Measurements from ENCODE around the gene ATG7. TPM values are rescaled to one million over a fixed set of nuclear protein-coding genes. Genes with fewer than 3 reads are reported as not detected.
"Not testable (repeated sequence)": the region's sequence is repeated elsewhere in the genome, so short reads cannot be mapped to it uniquely, and the experiment has no call there.

The ATG7 gene
- total RNA-seq, 1 donor, result 92.4 TPM

DNA sequence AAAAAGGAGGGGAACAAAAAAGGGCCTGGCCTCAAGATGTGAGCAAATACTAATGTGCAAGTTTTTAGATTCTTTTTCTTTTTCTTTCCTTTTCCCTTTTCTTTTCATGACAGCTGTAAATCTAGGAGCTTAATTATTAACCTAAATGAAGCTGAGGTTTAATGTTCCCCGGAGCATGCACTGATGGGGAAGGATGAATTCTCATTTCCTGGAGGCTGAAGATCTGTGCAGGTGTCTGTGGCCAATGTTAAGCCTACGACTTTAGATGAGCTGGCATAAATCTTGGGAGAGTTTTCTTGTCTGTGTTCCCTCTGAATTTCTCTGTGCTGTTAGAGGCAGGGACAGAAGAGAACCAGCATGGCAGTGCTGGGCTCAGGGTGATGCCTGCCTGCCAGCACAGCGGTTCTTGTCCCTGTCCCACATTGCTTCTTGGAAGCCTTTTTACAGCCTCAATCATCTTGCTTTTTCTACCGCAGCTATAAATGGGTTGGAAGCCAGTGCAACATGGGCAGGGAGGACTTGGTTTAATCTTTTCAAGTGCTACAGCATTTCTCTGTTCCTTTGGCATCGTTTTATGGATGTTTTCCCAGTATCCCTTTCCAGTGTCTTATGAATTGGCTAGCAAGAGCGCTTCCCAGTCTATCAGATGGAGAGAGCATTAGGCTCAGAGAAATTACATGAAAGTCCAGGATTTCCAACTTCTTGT, 119.1 kb downstream of the ATG7 start:
- Histone ChIP-seq H3K4me1 (ENCODE audit: insufficient read depth, low read length) (no peaks in the 10 kb centered on the region), H3K4me3 (ENCODE audit: low read length) (no peak overlapping the region), H3K27me3 (ENCODE audit: insufficient read depth, low read length) (no peaks in the 10 kb centered on the region), H3K9me3 (ENCODE audit: low read depth, low read length) (no peaks in the 10 kb centered on the region)

DNA sequence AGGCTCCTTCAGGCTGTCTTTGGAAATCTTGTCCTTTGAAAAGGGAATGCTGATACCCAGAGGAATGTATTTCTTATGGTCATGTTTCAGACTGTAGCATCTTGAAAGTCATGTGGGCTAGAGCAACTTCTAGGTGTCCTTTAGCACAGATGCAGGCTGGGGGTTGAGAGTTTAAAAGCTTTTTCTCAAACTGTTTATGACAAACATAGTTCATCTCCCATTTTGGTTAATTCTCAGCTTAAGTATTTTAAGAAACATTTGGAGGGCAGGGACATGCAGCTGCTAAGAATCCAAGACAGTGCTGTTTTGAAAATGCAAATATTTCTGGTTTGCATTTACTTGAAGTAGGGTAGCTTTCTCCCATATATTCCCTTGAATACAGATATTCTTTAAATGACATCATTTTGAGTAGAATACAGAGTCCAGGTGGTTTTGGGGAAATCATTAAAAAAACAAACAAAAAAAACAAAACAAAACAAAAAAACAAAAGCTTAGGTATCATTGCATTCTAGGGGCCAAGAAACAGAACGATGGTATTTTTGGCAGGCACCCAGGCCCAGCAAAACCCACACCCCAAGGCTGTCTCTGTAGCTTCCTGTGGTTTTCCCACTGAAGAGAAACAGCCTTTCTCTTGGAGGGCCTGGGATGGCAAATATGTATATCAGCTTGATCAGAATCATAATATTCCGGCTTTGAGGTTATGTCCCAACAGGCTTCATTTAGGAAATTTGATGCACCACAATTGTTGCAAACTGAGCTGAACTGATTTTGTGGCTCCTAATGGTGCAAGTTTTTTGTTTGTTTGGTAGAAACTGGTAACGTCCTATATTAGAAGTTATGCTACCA, 120.0 kb downstream of the ATG7 start:
- H3K9me3 ChIP-seq (ENCODE audit: low read depth, low read length), result no peaks in the 10 kb centered on the region
- no peak overlapping the region for H3K4me3 ChIP-seq (ENCODE audit: low read length)
- no peaks in the 10 kb centered on the region for H3K27me3 ChIP-seq (ENCODE audit: insufficient read depth, low read length)
- H3K4me1 ChIP-seq (ENCODE audit: insufficient read depth, low read length), result no peaks in the 10 kb centered on the region

DNA sequence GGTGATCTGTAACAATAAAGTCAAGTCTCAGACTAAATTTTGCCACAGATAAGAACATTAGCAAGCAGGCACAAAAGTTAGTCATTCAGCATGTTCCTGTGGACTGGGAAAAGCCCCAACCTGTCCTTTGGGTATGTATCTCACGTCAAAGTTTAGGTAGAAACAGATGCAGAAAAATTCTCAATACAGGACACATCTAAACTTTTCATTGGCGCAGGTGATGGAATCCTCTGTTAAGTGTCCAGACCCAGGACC, 120.6 kb downstream of the ATG7 start:
- H3K4me1 ChIP-seq (ENCODE audit: insufficient read depth, low read length), result no peaks in the 10 kb centered on the region
- no peaks in the 10 kb centered on the region for H3K27me3 ChIP-seq (ENCODE audit: insufficient read depth, low read length)
- no peak overlapping the region for H3K4me3 ChIP-seq (ENCODE audit: low read length)
- H3K9me3 ChIP-seq (ENCODE audit: low read depth, low read length), result no peaks in the 10 kb centered on the region

DNA sequence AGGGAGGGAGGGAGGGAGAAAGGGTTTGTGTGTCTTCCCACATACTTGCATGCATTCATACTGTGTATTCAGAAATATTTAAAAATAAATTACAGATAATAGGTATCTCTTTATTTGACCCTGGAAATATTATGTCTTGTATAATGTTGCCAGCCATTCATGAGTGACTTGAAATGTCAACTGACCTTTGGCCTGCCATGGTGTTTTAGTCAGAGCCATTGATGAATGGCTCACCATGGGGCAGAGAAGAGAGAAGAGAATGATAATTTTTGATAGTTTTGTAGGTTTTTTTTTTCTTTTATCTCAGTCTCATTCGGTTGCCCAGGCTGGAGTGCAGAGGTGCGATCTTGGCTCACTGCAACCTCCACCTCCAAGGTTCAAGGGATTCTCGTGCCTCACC, 121.2 kb downstream of the ATG7 start:
- Histone ChIP-seq H3K9me3 (ENCODE audit: low read depth, low read length) (no peaks in the 10 kb centered on the region), H3K4me1 (ENCODE audit: insufficient read depth, low read length) (no peaks in the 10 kb centered on the region), H3K4me3 (ENCODE audit: low read length) (no peak overlapping the region), H3K27me3 (ENCODE audit: insufficient read depth, low read length) (no peaks in the 10 kb centered on the region)

DNA sequence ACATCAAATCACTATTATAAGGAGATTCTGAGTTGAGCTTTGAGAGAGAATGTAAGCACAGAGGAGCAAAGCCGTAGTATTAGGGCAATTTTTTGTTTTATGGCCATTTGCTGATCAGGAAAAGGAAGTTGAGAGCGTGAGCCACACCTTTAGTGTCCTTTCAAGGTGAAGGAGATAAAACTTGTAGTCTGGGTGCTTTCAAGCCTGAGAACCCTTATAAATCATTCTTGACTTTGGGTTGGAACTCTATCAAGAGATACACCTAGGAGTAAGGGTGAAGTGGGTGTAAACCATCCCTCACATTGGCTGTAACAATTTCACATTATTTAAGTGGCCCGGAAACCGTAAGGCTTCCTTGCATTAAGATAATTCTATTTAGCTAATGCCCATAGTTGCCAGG, 122.2 kb downstream of the ATG7 start:
- no peaks in the 10 kb centered on the region for H3K9me3 ChIP-seq (ENCODE audit: low read depth, low read length)
- H3K4me3 ChIP-seq (ENCODE audit: low read length), result no peak overlapping the region
- H3K27me3 ChIP-seq (ENCODE audit: insufficient read depth, low read length), result no peaks in the 10 kb centered on the region
- no peaks in the 10 kb centered on the region for H3K4me1 ChIP-seq (ENCODE audit: insufficient read depth, low read length)

DNA sequence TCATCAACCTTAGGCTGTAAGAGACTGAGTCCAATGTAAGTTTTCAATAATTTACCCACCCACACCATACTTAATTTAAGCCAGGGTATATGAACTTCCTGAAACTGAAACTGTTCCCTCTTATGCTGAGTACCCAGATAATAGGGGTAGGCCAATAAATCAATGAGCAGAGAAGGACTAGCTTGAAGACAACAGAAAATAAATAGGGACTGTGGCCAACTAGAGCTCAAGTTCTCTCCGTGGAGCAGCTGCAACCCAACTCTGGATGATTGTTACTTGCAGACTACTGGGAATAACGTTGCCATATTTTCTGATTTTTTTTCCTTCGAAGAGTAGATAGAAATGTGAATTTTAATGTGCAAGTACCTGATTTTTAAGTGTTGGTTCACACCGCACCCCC, 128.0 kb downstream of the ATG7 start:
- no peaks in the 10 kb centered on the region for H3K9me3 ChIP-seq (ENCODE audit: low read depth, low read length)
- H3K4me1 ChIP-seq (ENCODE audit: insufficient read depth, low read length), result no peaks in the 10 kb centered on the region
- H3K4me3 ChIP-seq (ENCODE audit: low read length), result no peak overlapping the region
- no peaks in the 10 kb centered on the region for H3K27me3 ChIP-seq (ENCODE audit: insufficient read depth, low read length)

DNA sequence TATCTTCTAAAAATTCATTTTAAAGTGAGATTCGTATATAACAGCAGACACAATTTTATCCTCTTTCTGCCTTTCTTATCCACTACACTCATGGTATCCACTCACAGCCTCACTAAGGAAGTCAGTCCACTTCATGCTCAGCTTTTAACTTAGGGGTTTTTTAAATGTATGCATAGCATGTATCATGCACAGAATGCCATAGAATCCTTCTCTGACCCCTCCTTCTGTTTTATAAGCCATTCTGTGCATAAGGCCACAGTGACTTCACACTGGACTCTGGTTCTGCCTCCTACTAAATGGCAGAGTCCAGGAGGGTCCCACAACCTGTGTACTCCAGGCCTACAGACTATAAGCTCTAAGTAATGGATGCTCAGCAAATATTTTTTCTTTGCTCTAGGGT, 129.2 kb downstream of the ATG7 start:
- Histone ChIP-seq H3K4me3 (ENCODE audit: low read length) (no peak overlapping the region), H3K9me3 (ENCODE audit: low read depth, low read length) (no peaks in the 10 kb centered on the region), H3K4me1 (ENCODE audit: insufficient read depth, low read length) (no peaks in the 10 kb centered on the region), H3K27me3 (ENCODE audit: insufficient read depth, low read length) (no peaks in the 10 kb centered on the region)

DNA sequence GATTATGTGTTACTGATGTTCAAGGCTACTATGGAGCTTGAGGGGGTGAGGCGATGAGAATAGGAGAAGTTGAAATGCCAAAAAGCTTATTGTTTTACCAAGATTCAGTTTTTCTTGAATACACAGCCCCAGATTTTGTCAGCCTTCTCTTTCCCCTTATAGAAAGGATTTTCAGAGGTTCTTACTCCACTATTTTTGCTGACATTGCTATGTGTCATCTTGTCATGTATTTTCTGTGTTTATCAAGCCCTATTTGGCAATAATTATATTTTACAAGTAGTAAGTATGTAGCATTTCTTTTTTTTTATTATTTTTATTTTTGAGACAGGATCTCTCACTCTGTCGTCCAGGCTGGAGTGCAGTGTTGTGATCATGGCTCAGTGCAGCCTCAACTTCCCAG, 133.1 kb downstream of the ATG7 start:
- Histone ChIP-seq H3K4me3 (ENCODE audit: low read length) (no peak overlapping the region), H3K9me3 (ENCODE audit: low read depth, low read length) (no peaks in the 10 kb centered on the region), H3K4me1 (ENCODE audit: insufficient read depth, low read length) (no peaks in the 10 kb centered on the region), H3K27me3 (ENCODE audit: insufficient read depth, low read length) (no peaks in the 10 kb centered on the region)

DNA sequence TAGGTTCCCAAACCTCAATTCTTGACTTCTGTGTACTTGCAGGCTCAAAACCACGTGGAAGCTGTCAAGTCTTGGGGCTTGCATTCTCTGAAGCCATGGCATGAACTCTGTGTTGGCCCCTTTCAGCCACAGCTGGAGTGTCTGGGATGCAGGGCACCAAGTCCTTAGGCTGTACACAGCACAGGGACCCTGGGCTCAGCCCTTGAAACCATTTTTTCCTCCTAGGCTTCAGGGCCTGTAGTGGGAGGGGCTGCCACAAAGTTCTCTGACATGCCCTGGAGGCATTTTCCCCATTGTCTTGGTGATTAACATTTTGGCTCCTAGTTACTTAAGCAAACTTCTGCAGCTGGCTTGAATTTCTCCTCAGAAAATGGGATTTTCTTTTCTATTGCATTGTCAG, 135.4 kb downstream of the ATG7 start:
- no peaks in the 10 kb centered on the region for H3K9me3 ChIP-seq (ENCODE audit: low read depth, low read length)
- no peak overlapping the region for H3K4me3 ChIP-seq (ENCODE audit: low read length)
- H3K27me3 ChIP-seq (ENCODE audit: insufficient read depth, low read length), result no peaks in the 10 kb centered on the region
- H3K4me1 ChIP-seq (ENCODE audit: insufficient read depth, low read length), result no peaks in the 10 kb centered on the region

DNA sequence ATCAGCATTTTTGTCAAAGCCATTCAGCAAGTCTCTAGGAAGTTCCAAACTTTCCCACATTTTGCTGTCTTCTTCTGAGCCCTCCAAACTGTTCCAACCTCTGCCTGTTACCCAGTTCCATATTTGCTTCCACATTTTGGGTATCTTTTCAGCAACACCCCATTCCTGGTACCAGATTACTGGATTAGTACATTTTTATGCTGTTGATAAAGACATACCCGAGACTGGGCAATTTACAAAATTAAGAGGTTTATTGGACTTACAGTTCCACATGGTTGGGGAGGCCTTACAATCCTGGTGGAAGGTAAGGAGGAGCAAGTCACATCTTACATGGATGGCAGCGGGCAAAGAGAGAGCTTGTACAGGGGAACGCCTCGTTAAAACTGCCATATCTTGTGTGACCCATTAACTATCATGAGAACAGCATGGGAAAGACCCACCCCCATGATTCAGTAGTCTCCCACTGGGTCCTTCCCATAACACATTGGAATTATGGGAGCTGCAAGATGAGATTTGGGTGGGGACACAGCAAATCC, 136.2 kb downstream of the ATG7 start:
- H3K4me1 ChIP-seq (ENCODE audit: insufficient read depth, low read length); H3K4me3 ChIP-seq (ENCODE audit: low read length); H3K27me3 ChIP-seq (ENCODE audit: insufficient read depth, low read length); H3K9me3 ChIP-seq (ENCODE audit: low read depth, low read length): not testable (repeated sequence)

DNA sequence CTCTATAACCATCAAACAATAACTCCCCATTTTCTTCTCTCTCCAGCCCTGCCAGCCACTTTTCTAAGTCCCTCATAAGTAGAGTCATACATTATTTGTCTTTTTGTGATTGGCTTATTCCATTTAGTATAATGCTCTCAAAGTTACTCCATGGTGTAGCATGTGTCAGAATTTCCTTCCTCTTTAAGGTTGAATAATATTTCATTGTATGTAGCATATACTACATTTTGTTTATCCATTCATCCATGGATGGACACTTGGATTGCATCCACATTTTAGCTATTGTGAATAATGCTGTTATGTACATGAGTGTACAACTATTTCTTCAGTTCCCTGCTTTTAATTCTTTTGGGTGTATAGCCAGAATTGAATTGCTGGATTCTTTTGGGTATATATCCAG, 138.4 kb downstream of the ATG7 start:
- H3K27me3 ChIP-seq (ENCODE audit: insufficient read depth, low read length), result no peaks in the 10 kb centered on the region
- H3K9me3 ChIP-seq (ENCODE audit: low read depth, low read length), result peaks cover 13% of the 10 kb centered on the region
- no peak overlapping the region for H3K4me3 ChIP-seq (ENCODE audit: low read length)
- no peaks in the 10 kb centered on the region for H3K4me1 ChIP-seq (ENCODE audit: insufficient read depth, low read length)

DNA sequence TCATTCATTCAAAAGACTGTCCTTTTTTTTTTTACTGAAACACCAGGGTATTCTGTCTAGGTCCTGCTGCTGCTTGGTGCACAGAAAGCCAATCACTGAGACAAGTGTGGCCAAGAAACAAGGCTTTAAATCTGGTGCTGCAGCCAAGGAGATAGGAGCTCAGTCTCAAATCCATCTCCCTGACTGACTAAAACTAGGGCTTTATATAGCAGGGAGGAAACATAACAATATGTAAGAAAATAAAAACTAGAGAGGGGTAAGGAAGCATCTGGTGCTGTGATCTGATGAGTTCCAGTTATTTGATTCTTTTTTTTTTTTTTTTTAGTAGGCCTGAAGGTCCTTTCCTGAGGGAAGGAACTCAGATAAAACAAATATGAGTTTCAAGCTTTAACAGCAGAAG, 139.8 kb downstream of the ATG7 start:
- Histone ChIP-seq H3K4me1 (ENCODE audit: insufficient read depth, low read length) (no peaks in the 10 kb centered on the region), H3K9me3 (ENCODE audit: low read depth, low read length) (peaks cover 13% of the 10 kb centered on the region), H3K27me3 (ENCODE audit: insufficient read depth, low read length) (no peaks in the 10 kb centered on the region), H3K4me3 (ENCODE audit: low read length) (no peak overlapping the region)

DNA sequence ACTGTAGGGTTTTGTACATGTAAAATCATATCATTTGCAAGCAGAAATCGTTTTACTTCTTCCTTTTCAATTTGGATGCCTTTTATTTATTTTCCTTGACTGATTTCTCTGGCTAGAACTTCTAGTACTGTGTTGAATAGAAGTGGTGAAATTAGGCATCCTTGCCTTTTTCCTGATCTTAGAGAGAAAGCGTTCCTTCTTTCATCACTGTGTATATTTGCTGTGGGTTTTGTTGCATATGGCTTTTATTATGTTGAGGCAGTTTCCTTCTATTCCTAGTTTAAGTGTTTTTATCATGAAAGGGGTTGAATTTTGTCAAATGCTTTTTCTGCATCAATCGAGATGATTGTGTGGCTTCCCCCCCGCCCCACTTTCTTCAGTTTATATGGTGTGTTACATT, 140.9 kb downstream of the ATG7 start:
- no peaks in the 10 kb centered on the region for H3K27me3 ChIP-seq (ENCODE audit: insufficient read depth, low read length)
- H3K4me1 ChIP-seq (ENCODE audit: insufficient read depth, low read length), result no peaks in the 10 kb centered on the region
- H3K9me3 ChIP-seq (ENCODE audit: low read depth, low read length), result peaks cover 13% of the 10 kb centered on the region
- H3K4me3 ChIP-seq (ENCODE audit: low read length), result no peak overlapping the region

DNA sequence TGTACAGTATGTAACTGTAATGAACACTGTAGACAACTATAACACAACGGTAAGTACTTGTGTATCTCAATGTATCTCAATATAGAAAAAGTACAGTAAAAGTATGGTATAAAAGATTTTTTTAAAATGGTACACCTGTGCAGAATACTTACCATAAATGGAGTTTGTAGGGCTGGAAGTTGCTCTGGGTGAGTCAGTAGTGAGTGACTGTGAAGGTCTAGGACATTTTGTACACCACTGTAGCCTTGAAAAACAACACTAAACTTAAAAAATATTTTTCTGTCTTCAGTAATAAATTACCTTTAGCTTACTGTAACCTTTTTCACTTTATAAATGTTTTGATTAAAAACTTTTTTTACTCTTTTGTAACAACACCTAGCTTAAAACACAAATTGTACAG, 142.9 kb downstream of the ATG7 start:
- peaks cover 13% of the 10 kb centered on the region for H3K9me3 ChIP-seq (ENCODE audit: low read depth, low read length)
- no peaks in the 10 kb centered on the region for H3K27me3 ChIP-seq (ENCODE audit: insufficient read depth, low read length)
- H3K4me3 ChIP-seq (ENCODE audit: low read length), result no peak overlapping the region
- no peaks in the 10 kb centered on the region for H3K4me1 ChIP-seq (ENCODE audit: insufficient read depth, low read length)

DNA sequence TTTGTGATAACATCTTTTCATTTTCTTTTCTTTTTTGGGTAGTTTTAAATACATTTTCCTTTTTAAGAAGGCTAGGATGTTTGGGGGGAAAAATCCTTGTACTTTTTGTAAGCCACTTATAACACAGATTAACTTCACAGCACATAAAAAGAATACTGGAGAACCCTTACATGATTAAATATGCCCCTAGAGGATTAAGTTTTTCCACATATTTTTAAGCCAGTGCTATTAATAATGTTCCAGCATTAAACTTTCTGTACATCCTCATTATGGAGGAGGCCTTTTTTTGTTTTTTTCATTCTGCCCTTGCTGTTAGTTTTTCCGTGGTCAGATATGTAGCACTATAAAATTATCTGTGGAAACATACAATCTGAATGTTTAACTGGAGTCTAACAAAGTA, 147.9 kb downstream of the ATG7 start:
- no peak overlapping the region for H3K4me3 ChIP-seq (ENCODE audit: low read length)
- H3K4me1 ChIP-seq (ENCODE audit: insufficient read depth, low read length), result no peaks in the 10 kb centered on the region
- H3K9me3 ChIP-seq (ENCODE audit: low read depth, low read length), result no peaks in the 10 kb centered on the region
- no peaks in the 10 kb centered on the region for H3K27me3 ChIP-seq (ENCODE audit: insufficient read depth, low read length)

DNA sequence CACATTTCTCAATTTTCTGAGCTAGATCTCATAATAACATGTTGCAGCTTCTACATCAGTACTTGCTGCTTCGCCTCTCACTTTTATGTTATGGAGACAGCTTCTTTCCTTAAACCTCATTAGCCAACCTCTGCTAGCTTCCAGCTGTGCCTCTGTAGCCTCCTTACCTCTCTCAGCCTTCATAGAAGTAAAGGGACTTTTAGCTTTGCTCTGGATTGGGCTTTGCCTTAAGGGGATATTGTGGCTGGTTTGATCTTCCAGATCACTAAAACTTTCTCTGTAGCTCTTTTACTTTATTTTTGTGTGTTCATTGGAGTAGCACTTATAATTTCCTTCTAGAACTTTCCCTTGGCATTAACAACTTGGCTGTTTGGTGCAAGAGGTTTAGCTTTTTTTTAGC, 150.1 kb downstream of the ATG7 start:
- no peak overlapping the region for H3K4me3 ChIP-seq (ENCODE audit: low read length)

More for the DNA sequence above, 150.1 kb downstream of the ATG7 start:
- Histone ChIP-seq H3K4me1 (ENCODE audit: insufficient read depth, low read length) (no peaks in the 10 kb centered on the region), H3K27me3 (ENCODE audit: insufficient read depth, low read length) (no peaks in the 10 kb centered on the region), H3K9me3 (ENCODE audit: low read depth, low read length) (no peaks in the 10 kb centered on the region)

Data from mononuclear cell (primary cell).